ENCODE measurements around the gene IL1RL2. TPM values are rescaled to one million over a fixed set of nuclear protein-coding genes. Genes with fewer than 3 reads are reported as not detected.

IL1RL2 gene
- total and polyA plus RNA-seq, 4 donors: 0.35 to 1.3 (median 0.82) TPM

DNA sequence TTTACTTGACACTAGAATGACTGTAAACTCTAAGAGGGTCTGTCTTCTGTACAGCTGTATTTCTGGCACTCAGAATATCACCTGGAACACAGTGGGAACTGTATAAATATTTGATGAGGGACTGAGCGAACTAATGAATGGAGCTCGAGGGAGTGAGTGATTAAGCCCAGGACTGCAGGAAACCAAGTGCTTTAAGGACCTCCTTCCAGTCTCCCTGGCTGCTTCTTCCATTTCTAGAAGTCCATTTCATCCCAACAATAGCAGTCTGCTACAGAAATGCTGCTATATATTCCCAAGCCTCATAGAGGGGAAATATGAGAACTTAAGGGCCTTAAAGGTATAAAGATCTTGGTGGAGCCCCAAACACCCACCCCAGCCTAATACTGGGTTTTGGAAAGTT is 2.8 kb upstream of the IL1RL2 start:
- Histone ChIP-seq H3K4me1 (ENCODE audit: control insufficient read depth in 5 of 5, insufficient read depth in 5 of 5, low read length in 5 of 5) (peaks cover 2 to 21% (median 4%) of the 10 kb centered on the region in 5 donors), H3K27me3 (ENCODE audit: control insufficient read depth in 3 of 3, insufficient read depth in 3 of 3, low read length in 2 of 3) (no peaks in the 10 kb centered on the region), H3K4me3 (no peak overlapping the region), H3K9me3 (ENCODE audit: control insufficient read depth in 4 of 4, insufficient read depth in 3 of 4, low read length in 3 of 4) (no peaks in the 10 kb centered on the region), H3K27ac (ENCODE audit: low read depth in 1 of 2, low read length in 1 of 2) (no peak overlapping the region), H3K9ac (ENCODE audit: insufficient read depth in 1 of 2, low read length in 2 of 2) (no peak overlapping the region), H3K36me3 (ENCODE audit: control insufficient read depth in 4 of 4, insufficient read depth in 4 of 4, low read length in 4 of 4) (peaks cover 0 to 2% (median 0%) of the 10 kb centered on the region in 4 donors)
- TF ChIP-seq, protein P1, sequence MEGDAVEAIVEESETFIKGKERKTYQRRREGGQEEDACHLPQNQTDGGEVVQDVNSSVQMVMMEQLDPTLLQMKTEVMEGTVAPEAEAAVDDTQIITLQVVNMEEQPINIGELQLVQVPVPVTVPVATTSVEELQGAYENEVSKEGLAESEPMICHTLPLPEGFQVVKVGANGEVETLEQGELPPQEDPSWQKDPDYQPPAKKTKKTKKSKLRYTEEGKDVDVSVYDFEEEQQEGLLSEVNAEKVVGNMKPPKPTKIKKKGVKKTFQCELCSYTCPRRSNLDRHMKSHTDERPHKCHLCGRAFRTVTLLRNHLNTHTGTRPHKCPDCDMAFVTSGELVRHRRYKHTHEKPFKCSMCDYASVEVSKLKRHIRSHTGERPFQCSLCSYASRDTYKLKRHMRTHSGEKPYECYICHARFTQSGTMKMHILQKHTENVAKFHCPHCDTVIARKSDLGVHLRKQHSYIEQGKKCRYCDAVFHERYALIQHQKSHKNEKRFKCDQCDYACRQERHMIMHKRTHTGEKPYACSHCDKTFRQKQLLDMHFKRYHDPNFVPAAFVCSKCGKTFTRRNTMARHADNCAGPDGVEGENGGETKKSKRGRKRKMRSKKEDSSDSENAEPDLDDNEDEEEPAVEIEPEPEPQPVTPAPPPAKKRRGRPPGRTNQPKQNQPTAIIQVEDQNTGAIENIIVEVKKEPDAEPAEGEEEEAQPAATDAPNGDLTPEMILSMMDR (IDR thresholded peaks at IDR 0.05; ENCODE audit: control extremely low read depth, extremely low read depth): no peak
- ATAC-seq (ENCODE audit: insufficient read depth, low FRiP score): no peak
- no peak for DNase-seq
- 50 to 79% methylated on average over 2 of the region's 2 CpGs for WGBS, 2 donors

DNA sequence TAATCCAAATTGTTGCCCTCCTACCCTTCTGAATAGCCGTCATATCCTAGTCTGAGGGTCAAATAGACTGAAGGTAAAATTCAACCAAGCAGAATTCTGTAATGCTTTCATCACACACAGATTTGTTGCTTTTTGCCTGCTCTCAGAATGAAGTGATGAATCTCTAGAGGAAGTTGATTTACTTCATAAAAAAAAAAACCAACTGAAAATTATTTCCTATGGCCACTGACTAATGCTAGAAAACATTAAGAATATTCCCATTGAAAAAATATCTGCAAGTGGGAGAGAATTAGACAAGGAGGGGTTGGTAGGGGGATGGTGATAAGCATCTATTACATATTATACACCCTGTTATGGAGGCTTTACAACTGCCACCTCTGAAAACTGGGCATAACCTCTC is 2.3 kb upstream of the IL1RL2 start:
- H3K27ac ChIP-seq (ENCODE audit: low read depth in 1 of 2, low read length in 1 of 2): no peak overlapping the region
- DNase-seq: no peak
- no peaks in the 10 kb centered on the region for H3K27me3 ChIP-seq (ENCODE audit: control insufficient read depth in 3 of 3, insufficient read depth in 3 of 3, low read length in 2 of 3)
- WGBS, 2 donors: 93 to 97% methylated on average over 1 of the region's 1 CpG
- TF ChIP-seq, protein P1 (IDR thresholded peaks at IDR 0.05; ENCODE audit: control extremely low read depth, extremely low read depth): no peak
- ATAC-seq (ENCODE audit: insufficient read depth, low FRiP score): no peak
- H3K9ac ChIP-seq (ENCODE audit: insufficient read depth in 1 of 2, low read length in 2 of 2): no peak overlapping the region
- peaks cover 2 to 21% (median 4%) of the 10 kb centered on the region in 5 donors for H3K4me1 ChIP-seq (ENCODE audit: control insufficient read depth in 5 of 5, insufficient read depth in 5 of 5, low read length in 5 of 5)
- no peak overlapping the region for H3K4me3 ChIP-seq
- no peaks in the 10 kb centered on the region for H3K36me3 ChIP-seq (ENCODE audit: control insufficient read depth in 4 of 4, insufficient read depth in 4 of 4, low read length in 4 of 4)
- no peaks in the 10 kb centered on the region for H3K9me3 ChIP-seq (ENCODE audit: control insufficient read depth in 4 of 4, insufficient read depth in 3 of 4, low read length in 3 of 4)

DNA sequence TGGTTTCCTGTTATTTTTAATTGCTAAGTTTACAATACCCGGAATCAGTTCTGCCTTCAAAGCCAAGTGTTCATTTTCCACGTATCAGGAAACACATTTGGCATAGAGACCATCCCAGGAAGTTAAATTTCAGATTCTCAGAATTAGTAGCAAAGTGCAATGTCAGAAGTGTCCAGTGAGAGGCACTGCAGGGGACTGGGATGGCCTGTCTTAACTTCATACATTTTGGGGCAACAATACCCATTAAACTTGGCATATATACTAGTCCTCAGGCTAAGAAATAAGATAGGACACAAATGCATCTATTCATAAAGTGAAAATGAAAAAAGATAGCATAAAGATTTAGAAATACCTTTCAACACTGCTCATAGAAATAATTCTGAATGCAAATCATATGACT is 1.5 kb upstream of the IL1RL2 start:
- TF ChIP-seq, protein P1 (IDR thresholded peaks at IDR 0.05; ENCODE audit: control extremely low read depth, extremely low read depth): peak; percentile 20
- Histone ChIP-seq H3K36me3 (ENCODE audit: control insufficient read depth in 4 of 4, insufficient read depth in 4 of 4, low read length in 4 of 4) (no peaks in the 10 kb centered on the region), H3K27ac (ENCODE audit: low read depth in 1 of 2, low read length in 1 of 2) (no peak overlapping the region), H3K9ac (ENCODE audit: insufficient read depth in 1 of 2, low read length in 2 of 2) (no peak overlapping the region), H3K9me3 (ENCODE audit: control insufficient read depth in 4 of 4, insufficient read depth in 3 of 4, low read length in 3 of 4) (no peaks in the 10 kb centered on the region), H3K4me3 (no peak overlapping the region), H3K27me3 (ENCODE audit: control insufficient read depth in 3 of 3, insufficient read depth in 3 of 3, low read length in 2 of 3) (no peaks in the 10 kb centered on the region), H3K4me1 (ENCODE audit: control insufficient read depth in 5 of 5, insufficient read depth in 5 of 5, low read length in 5 of 5) (peaks cover 0 to 21% (median 4%) of the 10 kb centered on the region in 5 donors)
- 10 to 18% methylated on average over 2 of the region's 2 CpGs for WGBS, 2 donors
- ATAC-seq (ENCODE audit: insufficient read depth, low FRiP score) (no peak), DNase-seq (peak in 2 of 3 donors; percentile 24 to 44)
